ENCODE results near the gene B9D1. TPM values are rescaled to one million over a fixed set of nuclear protein-coding genes. Genes with fewer than 3 reads are reported as not detected.

B9D1 gene
- total and polyA plus RNA-seq, 2 of the 13 experiments (the other 11 are each of a cell fraction or from before 2014, with no cell fraction given), result 27.7 to 31.1 TPM

- TF ChIP-seq ZNF564 (CRISPR knock-in tag; IDR thresholded peaks at IDR 0.05), result peak; percentile 78; the same call in 1 of the 2 replicates
- TF ChIP-seq ZNF562 (CRISPR knock-in tag; IDR thresholded peaks at IDR 0.05; ENCODE audit: borderline replicate concordance), result no peak
- TF ChIP-seq, protein P1, sequence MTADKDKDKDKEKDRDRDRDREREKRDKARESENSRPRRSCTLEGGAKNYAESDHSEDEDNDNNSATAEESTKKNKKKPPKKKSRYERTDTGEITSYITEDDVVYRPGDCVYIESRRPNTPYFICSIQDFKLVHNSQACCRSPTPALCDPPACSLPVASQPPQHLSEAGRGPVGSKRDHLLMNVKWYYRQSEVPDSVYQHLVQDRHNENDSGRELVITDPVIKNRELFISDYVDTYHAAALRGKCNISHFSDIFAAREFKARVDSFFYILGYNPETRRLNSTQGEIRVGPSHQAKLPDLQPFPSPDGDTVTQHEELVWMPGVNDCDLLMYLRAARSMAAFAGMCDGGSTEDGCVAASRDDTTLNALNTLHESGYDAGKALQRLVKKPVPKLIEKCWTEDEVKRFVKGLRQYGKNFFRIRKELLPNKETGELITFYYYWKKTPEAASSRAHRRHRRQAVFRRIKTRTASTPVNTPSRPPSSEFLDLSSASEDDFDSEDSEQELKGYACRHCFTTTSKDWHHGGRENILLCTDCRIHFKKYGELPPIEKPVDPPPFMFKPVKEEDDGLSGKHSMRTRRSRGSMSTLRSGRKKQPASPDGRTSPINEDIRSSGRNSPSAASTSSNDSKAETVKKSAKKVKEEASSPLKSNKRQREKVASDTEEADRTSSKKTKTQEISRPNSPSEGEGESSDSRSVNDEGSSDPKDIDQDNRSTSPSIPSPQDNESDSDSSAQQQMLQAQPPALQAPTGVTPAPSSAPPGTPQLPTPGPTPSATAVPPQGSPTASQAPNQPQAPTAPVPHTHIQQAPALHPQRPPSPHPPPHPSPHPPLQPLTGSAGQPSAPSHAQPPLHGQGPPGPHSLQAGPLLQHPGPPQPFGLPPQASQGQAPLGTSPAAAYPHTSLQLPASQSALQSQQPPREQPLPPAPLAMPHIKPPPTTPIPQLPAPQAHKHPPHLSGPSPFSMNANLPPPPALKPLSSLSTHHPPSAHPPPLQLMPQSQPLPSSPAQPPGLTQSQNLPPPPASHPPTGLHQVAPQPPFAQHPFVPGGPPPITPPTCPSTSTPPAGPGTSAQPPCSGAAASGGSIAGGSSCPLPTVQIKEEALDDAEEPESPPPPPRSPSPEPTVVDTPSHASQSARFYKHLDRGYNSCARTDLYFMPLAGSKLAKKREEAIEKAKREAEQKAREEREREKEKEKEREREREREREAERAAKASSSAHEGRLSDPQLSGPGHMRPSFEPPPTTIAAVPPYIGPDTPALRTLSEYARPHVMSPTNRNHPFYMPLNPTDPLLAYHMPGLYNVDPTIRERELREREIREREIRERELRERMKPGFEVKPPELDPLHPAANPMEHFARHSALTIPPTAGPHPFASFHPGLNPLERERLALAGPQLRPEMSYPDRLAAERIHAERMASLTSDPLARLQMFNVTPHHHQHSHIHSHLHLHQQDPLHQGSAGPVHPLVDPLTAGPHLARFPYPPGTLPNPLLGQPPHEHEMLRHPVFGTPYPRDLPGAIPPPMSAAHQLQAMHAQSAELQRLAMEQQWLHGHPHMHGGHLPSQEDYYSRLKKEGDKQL (CRISPR knock-in tag; IDR thresholded peaks at IDR 0.05; ENCODE audit: low read depth), result no peak
- TF ChIP-seq, protein P2, sequence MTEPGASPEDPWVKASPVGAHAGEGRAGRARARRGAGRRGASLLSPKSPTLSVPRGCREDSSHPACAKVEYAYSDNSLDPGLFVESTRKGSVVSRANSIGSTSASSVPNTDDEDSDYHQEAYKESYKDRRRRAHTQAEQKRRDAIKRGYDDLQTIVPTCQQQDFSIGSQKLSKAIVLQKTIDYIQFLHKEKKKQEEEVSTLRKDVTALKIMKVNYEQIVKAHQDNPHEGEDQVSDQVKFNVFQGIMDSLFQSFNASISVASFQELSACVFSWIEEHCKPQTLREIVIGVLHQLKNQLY (CRISPR knock-in tag; IDR thresholded peaks at IDR 0.05), result peak; percentile 62; the same call in 1 of the 2 replicates
- peak; percentile 79; the same call in 1 of the 2 replicates for TF ChIP-seq MEF2D (CRISPR knock-in tag; IDR thresholded peaks at IDR 0.05)
- peak; percentile 46 to 62; a peak in 3 of 4 replicates for TF ChIP-seq POLR2A (IDR thresholded peaks at IDR 0.05; ENCODE audit: insufficient read depth in 1 of 2, low read depth in 2 of 2, low read length in 2 of 2)
- no peak for TF ChIP-seq HNRNPH1 (optimal IDR thresholded peaks at IDR 0.05; ENCODE audit: low read depth, low read length)
- peak; percentile 74; the same call in 1 of the 2 replicates for TF ChIP-seq ARNTL (CRISPR knock-in tag; IDR thresholded peaks at IDR 0.05)
- 0 out of 2 replicates have a peak, but pooled peaks have one; percentile 31 for TF ChIP-seq ZNF512 (CRISPR knock-in tag; IDR thresholded peaks at IDR 0.05)
- TF ChIP-seq, protein P3, sequence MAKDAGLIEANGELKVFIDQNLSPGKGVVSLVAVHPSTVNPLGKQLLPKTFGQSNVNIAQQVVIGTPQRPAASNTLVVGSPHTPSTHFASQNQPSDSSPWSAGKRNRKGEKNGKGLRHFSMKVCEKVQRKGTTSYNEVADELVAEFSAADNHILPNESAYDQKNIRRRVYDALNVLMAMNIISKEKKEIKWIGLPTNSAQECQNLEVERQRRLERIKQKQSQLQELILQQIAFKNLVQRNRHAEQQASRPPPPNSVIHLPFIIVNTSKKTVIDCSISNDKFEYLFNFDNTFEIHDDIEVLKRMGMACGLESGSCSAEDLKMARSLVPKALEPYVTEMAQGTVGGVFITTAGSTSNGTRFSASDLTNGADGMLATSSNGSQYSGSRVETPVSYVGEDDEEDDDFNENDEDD (CRISPR knock-in tag; IDR thresholded peaks at IDR 0.05; ENCODE audit: borderline replicate concordance), result peak; percentile 97
- TF ChIP-seq PRDM4 (CRISPR knock-in tag; IDR thresholded peaks at IDR 0.05; ENCODE audit: borderline replicate concordance), result 0 out of 2 replicates have a peak, but pooled peaks have one; percentile 44
- peak; percentile 31; the same call in 1 of the 2 replicates for TF ChIP-seq RXRA (CRISPR knock-in tag; IDR thresholded peaks at IDR 0.05)
- peak; percentile 96 for TF ChIP-seq ZSCAN21 (CRISPR knock-in tag; IDR thresholded peaks at IDR 0.05; ENCODE audit: borderline replicate concordance)
- TF ChIP-seq SYNCRIP (IDR thresholded peaks at IDR 0.05; ENCODE audit: insufficient read depth, low read depth, low read length), result no peak
- peak; percentile 50; the same call in 1 of the 2 replicates for TF ChIP-seq KAT8 (CRISPR knock-in tag; IDR thresholded peaks at IDR 0.05)
- no peak for TF ChIP-seq ZFP62 (CRISPR knock-in tag; IDR thresholded peaks at IDR 0.05)
- 0 out of 2 replicates have a peak, but pooled peaks have one; percentile 52 for TF ChIP-seq ZNF138 (CRISPR knock-in tag; IDR thresholded peaks at IDR 0.05; ENCODE audit: low read depth)
Observed at GRCh38 chr17:19336938-19337711, 25.4 kb downstream of the B9D1 start (continued).
